IPS-11a (cell line): Measurements from ENCODE around the gene CENPA.
"Not testable (repeated sequence)": the region's sequence is repeated elsewhere in the genome, so short reads cannot be mapped to it uniquely, and the experiment has no call there.

Source experiments
- H3K4me3 ChIP-seq: one replicate; pipeline ENCODE4 v1.5.1; 2013; ENCODE audit warnings: low read depth, low read length, control low read depth

CENPA gene

DNA sequence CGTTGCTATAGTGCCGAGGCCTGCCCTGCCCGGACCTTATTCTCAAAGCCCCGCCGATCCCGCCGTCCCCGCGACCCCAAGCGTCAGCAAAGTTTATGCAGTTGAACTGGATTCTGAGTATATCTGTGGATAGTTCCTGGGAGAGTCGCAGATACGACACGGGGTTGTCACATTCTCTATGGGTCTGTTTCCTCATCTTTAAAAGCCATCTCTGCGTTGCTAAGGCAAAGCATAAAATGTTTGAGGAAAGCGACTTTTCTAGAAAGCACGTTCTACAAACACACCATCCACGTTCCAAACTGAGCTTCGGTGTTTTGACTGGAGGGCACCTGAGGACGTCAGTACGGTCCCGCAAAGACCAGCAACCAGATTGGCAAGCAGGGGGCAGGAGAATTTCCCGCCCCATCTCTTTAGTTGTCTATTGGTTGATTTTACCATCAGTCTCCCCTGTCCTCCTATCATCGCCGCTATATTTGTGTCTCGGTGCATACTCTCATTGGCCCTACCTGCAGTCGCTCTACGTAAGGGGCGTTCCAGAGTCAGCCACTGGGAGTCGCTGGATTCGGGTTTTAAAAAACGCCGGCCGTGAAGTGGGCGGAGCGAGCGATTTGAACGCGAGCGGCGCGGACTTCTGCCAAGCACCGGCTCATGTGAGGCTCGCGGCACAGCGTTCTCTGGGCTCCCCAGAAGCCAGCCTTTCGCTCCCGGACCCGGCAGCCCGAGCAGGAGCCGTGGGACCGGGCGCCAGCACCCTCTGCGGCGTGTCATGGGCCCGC is at the start of gene CENPA:
Gene CENPA, plus strand, starts transcription at position 626 of the 776 bp plus-strand sequence. Its CDS starts 141 bp downstream, at position 767.
- peak within 1 kb of the TSS; percentile 73 for H3K4me3 ChIP-seq

DNA sequence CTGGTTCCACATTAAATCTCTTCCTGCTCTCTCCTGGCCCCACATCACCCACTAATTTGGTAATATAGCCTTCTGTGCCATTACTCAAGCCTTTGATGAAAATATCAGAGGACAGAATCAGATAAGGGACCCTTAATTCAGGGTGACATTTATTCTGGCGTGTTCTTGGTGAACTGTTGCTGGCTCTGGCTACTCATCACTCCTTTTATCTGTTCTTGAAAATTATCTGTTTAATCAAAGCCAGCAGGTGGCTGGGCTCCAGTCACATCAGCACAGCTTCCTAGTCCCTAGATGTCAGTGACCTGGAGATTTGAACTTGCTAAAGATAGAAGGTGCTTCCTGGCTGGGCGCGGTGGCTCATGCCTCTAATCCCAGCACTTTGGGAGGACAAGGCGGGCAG is 48.6 kb upstream of the CENPA start:
- no peak overlapping the region for H3K4me3 ChIP-seq

DNA sequence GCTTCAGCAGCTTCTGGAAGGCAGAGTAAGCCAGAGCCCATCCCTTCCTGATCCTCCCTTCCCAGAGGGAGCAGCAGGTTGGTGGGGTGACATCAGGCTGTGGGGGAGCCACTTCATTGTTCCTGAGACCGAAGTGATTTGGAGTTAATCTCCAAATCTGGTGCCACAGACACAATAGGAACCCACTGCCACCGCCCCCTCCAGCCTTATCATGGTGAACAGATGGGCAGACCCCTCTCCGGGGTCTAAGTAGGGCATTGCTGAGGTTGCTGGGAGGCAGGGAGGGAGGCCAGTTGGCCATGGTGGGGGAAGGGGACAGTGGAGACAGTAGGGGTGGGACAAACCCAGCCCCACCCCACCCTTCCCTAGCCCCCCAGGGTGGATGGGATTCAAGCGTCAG is 47.4 kb upstream of the CENPA start:
- no peak overlapping the region for H3K4me3 ChIP-seq

DNA sequence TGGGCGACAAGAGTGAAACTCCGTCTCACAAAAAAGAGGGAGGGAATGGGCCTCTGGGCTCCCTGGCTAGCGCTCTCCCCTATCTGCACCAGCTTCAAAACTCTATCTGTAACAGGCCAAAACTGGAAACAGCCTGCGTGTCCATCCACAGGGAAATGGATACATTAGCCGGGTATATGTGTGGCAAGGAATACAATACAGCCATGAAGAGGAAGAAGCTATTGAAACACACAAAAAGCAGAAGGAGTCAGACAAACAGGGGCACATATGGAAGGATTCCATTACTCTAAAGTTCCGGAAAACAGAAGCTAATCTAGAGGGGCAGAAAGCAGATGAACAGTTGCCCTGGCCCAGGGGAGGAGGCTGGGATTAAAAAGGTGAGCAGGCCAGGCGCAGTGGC is 46.3 kb upstream of the CENPA start:
- H3K4me3 ChIP-seq: no peak overlapping the region

DNA sequence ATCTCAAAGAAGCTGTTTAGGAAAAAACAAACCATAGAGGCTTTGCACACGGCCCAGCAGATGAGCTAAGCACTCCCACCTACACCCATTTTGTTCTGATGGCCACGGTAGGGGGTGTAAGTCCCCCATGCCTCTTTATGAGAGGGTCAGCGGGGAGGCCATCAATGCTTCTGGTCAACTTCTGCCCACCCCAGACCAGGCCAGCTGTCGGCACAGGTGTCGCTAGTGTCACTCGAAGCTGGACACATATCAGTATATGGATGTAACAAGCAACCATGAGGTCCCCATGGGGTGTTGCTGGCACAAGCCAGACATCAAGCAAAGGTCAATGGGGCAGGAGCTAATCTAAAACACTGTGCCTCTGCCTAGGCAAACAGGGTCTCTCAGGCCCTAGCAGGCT is 45.5 kb upstream of the CENPA start:
- H3K4me3 ChIP-seq: no peak overlapping the region

DNA sequence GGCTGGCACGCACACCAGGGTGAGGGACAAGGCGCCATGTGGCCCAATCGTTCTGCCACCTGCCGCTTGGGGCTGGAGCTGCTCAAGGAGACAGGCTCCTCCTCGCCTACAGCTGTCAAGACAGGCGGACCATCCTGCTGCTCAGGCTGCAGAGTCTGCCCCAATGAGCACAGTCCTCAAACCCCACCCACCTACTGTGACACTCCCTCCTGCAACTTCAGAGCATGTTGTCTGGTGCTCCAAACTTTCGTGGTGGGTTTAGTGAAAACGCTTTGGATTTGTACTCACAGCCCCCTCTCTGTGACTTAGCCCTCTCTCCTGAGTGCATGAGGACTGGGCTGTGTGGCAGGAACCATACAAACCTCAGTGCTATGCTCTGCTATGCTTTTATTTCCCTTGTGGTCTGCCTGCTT is 45.0 kb upstream of the CENPA start:
- H3K4me3 ChIP-seq: no peak overlapping the region

DNA sequence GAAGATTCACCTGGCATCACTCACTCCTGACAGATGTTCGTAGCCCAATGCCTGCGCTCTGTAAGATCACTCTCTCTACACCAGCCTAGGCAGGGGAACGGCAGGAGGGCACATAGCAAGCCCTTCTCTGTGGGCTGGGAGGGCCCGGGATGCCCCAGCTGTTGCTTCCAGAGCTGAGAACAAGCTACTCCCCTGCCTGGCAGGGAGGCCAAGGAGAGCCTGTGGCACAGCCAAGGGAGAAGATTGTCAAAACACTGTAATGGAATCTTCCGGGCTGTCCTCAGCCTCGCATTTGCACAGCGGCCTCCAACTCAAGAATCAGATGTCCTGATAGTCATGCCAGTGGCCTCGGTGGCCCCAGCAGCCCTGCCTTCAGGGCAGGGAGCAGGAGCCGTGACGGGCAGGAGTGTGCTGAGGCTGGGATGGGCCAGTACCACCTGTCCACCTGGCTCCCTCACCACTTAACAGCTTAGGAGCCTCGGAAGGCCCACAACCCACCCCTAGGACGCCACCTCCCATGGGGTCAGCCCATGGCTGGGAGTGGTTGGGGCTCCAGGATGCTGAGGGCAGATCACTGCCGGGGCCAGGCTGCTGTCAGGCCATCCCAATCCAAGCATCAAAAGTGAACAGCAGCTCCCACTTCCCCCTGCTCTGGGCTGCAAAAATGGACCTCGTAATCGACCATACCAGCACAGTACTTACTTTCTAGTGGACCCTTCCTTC is 43.6 kb upstream of the CENPA start:
- H3K4me3 ChIP-seq: no peak overlapping the region

DNA sequence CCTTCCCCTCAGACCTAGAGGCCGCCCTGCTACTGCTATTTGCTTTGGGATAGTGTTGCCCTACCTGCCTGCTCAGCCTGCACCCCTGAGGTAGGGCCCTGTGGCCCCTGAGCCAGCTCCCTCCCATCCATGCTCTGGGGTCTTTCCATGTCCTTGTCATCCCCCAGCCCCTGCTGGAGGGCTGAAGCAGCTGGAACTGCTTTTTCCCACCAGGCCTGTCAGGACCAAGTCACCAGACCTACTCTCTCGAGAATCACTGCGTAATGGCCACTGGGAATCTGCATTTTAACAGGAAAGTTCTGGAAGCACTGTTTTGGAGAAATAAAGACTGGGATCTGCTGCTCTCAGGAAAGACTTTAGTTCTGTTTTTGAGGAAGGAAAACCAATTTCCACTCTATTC is 42.0 kb upstream of the CENPA start:
- H3K4me3 ChIP-seq: no peak overlapping the region

DNA sequence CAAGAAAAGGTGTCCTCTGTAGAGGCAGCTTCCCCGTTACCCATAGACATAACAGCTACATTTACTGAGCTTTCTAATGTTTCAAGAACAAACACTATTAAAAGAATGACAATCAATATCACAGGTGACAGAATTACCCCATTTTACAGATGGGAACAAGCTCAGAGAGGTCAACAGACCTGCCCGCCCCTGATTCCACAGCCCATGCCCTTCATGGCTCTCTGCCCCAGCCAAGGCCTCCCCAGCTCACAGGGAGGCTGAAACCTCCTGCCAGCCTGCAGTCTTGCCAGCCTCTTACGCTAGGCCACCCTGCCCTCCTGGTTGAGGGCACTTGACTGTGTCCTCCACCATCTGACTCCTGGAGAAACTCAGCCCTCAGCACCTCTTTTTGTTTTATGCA is 40.9 kb upstream of the CENPA start:
- no peak overlapping the region for H3K4me3 ChIP-seq

DNA sequence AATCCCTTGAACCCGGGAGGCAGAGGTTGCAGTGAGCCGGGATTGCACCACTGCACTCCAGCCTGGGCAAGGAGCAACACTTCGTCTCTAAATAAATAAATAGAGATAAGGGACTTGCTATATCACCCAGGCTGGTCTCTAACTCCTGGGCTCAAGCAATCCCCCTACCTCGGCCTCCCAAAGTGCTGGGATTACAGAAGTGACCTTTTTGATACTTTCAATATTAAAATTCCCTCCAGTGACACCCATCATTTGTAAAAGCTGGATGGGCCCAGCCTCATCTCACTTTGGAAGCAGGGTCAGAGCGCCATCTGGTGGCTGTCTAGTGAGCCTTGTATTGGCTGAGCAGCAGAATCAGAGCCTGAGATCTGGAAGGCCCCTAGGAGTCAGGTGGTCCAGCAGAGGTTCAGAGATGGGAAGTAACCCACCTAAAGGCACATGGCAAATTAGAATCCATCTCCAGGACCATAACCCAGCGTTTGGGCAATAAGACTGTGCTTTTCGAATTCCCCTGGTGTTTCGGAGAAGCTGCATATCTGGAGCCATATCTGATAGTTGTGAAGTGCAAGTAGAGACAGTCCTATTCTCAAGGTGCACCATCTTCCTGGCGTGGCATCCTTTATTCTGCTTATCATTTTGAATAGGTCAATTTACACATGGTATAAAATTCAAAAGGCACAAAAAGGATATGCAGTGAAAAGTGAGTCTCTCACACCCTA is 40.1 kb upstream of the CENPA start:
- H3K4me3 ChIP-seq: no peak overlapping the region

DNA sequence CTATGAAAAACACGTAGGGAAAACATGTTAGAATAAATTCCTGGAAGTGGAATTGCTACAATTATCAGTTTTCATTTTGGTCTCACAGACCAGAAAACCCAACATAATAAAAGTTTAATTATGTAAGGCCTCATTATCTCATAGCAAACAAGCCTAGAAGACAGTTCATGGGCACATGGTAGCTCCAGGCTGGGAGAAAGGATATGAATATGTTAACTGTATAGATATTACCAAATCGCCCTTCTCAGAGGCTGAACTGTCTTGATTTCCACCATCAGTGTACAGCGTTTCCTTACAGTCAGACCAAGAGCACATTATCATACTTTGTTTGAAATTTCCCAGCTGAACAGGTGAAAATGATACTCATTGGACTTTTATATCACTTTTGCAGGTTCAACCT is 38.9 kb upstream of the CENPA start:
- H3K4me3 ChIP-seq: no peak overlapping the region

DNA sequence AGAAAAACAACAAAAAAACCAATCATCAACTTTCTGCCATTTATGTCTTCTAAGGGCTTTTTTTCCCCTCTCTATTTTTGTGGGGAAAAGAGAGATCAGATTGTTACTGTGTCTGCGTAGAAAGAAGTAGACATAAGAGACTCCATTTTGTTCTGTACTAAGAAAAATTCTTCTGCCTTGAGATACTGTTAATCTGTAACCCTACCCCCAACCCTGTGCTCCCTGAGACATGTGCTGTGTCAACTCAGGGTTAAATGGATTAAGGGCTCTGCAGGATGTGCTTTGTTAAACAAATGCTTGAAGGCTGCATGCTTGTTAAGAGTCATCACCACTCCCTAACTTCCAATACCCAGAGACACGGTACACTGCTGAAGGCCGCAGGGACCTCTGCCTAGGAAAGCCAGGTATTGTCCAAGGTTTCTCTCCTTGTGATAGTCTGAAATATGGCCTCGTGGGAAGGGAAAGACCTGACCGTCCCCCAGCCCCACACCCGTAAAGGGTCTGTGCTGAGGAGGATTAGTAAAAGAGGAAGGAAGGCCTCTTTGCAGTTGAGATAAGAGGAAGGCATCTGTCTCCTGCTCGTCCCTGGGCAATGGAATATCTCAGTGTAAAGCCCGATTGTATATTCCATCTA is 36.0 kb upstream of the CENPA start:
- H3K4me3 ChIP-seq: not testable (repeated sequence)

DNA sequence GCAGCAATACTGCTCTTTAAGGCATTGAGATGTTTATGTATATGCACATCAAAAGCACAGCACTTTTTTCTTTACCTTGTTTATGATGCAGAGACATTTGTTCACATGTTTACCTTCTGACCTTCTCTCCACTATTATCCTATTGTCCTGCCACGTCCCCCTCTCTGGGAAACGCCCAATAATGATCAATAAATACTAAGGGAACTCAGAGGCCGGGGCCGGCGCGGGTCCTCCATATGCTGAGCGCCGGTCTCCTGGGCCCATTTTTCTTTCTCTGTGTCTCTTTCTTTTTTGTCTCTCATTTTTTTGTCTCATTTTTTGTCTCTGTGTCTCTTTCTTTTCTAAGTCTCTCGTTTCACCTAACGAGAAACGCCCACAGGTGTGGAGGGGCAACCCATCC is 35.4 kb upstream of the CENPA start:
- H3K4me3 ChIP-seq: not testable (repeated sequence)

DNA sequence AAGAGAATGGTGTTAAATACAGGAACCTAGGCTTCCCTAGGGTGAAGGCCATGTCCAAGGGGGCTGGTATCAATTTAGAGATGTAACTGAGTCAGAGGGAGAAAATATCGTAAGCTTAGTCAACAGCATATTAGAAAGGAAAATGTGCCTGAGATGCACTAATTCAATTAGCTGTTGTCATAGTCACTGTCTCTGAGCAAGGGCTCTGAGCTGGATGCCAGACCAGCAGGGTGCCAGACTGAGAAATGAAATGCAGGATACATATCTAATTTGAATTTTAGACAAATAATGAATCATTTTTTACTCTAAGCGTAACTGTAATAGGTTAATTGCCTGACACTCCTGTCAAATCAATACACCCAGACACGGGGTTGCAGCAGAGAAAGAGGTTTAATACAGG is 33.2 kb upstream of the CENPA start:
- H3K4me3 ChIP-seq: no peak overlapping the region

DNA sequence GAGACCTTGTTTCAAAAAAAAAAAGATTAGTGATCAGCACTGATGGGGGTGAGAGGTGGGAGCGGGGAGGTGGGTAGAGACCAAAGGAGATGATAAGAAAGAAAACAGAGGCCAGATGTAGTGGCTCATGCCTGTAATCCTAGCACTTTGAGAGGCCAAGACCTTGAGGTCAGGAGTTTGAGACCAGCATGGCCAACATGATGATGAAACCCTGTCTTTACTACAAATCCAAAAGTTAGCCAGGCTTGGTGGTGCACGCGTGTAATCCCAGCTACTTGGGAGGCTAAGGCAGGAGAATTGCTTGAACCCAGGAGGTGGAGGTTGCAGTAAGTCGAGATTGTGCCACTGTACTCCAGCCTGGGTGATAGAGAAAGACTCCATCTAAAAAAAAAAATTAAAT is 31.3 kb upstream of the CENPA start:
- H3K4me3 ChIP-seq: no peak overlapping the region

DNA sequence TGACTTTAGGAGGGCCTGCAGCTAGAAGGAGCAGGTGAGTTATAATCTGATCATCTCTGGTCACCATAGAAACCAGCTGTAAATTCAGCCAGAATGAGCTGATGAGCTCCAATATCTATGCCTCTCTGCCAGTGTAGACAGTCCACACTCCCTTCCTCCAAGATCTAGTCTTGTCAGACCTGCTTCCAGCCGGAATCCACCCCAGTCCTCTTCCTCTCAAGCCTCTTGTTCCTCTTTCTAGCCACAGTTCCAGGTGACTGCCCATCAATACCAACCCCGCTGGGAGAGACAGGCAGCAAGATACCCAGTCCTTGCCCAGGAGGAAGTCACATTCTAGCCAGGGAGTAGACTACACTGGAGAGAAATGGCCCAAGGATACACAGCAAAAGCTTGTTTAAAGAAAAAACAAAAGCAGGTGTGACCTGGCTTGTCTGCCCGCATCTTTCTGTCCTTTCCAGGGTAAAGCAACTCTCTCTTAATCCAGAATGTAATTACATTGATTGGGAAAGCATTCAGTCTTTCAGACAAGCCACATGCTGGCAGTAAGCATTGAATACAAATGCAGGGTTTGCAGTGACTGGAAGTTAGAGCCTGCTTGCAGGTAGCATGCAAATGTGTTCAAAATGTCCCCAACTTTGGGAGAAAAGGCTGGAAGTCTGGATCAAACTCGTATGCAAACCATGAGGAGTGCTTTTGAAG is 30.7 kb upstream of the CENPA start:
- H3K4me3 ChIP-seq: no peak overlapping the region

DNA sequence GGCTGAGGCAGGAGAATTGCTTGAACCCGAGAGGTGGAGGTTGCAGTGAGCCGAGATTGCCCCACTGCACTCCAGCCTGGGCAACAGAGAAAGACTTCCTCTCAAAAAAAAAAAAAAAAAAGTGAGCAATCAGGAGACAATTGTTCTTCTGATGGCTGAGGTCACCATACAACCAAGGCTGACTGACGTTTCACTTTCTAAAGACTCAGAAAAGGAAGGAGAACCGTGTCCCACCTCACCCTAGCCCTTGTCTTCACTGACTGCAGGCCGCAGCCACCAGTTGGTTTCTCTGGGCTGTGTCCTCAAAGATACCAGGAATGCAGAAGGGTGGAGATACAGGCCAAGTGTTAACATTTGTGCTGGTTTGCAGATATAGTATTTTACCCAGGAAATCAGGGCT is 29.5 kb upstream of the CENPA start:
- H3K4me3 ChIP-seq: no peak overlapping the region

DNA sequence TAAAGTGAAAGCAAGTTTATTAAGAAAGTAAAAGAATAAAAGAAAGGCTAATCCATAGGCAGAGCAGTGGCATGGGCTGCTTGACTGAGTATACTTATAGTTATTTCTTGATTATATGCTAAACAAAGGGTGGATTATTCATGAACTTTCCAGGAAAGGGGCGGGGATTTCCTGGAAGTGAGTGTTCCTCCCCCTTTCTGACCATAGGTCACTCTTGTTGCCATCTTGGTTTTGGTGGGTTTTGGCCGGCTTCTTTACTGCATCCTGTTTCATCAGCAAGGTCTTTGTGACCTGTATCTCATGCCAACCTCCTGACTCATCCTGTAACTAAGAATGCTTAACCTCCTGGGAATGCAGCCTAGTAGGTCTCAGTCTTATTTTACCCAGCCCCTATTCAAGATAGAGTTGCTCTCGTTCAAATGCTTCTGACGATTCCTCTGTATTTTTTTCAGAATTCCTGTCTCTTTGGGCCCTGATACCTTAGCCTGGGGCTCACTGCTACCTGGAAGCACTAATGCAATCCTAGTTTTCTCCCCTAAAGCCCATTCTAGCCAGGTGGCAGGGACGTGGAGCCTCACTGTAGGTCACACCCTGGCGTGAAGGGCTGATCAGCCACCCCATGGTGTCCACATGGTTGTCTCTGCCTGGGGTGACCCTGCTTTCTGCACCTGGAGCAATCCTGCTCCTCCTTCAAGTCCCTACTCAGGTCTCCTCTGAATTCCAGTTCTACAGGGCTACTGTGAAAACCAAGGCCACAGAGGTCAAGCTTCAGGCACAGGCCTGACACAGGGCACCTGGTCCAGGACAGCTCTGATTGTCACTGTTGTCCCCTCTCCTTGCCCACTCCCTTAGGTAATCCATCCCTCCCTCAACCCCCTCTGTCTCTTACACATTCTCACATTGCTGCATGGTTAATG is 27.7 kb upstream of the CENPA start:
- no peak overlapping the region for H3K4me3 ChIP-seq

DNA sequence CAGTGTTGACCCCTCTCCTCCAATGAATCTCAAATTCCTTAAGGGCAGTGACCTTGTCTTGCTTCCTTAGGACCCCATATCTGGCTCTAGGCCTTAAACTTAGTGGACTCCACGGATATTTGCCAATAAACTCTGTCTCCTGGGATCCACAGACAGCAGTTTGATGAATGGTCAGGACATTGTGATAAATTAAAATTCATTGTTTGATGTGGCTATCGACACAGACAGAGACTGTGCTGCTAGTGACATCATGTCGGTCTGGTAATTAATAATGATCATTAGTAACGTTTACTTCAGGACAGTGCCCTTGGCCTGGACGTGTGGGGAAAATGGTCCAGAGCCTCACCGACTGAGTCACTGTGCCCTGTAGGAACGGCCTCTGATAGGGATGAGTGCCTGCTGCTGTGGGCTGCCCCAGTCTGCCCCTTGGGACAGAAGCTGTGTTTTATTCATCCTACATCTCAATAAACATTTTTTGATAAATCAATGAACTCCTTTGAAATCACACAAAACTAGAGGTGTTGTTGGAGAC is 27.0 kb upstream of the CENPA start:
- no peak overlapping the region for H3K4me3 ChIP-seq

DNA sequence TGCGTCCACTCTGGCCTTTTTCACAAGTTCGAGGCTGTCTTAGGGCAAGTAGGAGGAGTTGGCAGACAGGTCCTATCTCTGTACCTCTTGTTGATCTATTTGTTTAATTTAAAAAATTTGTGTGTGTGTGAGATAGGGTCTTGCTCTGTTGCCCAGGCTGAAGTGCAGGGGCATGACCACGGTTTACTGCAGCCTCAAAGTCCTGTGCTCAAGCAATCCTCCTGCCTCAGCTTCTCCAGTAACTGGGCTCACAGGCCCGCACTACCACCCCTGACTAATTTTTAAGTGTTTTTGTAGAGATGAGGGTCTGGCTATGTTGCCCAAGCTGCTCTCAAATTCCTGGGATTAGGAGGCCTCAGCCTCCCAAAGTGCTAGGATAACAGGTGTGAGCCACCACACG is 26.0 kb upstream of the CENPA start:
- no peak overlapping the region for H3K4me3 ChIP-seq
